Stimulated activated naive CD4-positive, alpha-beta T cell (primary cell): ENCODE measurements around the gene KCNQ1.
A peak's percentile ranks its signal among the peaks of the same experiment; 100 is the strongest.

Experiments
- DNase-seq, 6 experiments: peaks; one replicate each; lab custom pipeline; 2025; lab: John Stamatoyannopoulos, UW

KCNQ1 gene

DNA sequence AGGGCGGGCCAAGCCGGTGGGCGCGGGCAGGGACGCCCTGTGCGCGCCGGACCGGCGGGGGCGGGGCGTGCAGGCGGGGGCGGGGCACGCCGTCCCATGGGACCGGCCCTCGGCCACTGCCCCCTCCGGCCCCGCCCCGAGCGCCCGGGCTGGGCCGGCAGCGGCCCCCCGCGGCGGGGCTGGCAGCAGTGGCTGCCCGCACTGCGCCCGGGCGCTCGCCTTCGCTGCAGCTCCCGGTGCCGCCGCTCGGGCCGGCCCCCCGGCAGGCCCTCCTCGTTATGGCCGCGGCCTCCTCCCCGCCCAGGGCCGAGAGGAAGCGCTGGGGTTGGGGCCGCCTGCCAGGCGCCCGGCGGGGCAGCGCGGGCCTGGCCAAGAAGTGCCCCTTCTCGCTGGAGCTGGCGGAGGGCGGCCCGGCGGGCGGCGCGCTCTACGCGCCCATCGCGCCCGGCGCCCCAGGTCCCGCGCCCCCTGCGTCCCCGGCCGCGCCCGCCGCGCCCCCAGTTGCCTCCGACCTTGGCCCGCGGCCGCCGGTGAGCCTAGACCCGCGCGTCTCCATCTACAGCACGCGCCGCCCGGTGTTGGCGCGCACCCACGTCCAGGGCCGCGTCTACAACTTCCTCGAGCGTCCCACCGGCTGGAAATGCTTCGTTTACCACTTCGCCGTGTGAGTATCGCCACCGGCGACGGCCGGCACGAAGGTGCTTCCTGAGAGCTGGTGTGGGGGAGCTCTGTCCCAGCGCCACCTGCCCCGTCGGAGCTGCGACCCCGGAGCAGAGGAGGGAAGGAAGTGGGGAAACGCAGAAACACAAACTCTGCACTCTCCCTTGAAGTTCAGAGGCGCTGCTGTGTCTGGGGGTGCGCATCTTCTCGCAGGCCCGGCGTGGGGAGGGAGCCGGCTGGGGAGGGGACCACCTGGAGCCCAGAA, at the start of gene KCNQ1:
Gene KCNQ1, plus strand, starts transcription at position 188 of the 925 bp plus-strand sequence. Its CDS starts 91 bp downstream, at position 279.
- DNase-seq = peak in 4 of 6 experiments; percentile 18 to 71 (median 50)

- DNase-seq = no peak
Measured at GRCh38 chr11:2395211-2395730, 49.5 kb upstream of the KCNQ1 start.

- DNase-seq = no peak
Measured at GRCh38 chr11:2395856-2396255, 49.0 kb upstream of the KCNQ1 start.

GRCh38 chr11:2396471-2396870, 48.3 kb upstream of the KCNQ1 start:
- no peak for DNase-seq

DNA sequence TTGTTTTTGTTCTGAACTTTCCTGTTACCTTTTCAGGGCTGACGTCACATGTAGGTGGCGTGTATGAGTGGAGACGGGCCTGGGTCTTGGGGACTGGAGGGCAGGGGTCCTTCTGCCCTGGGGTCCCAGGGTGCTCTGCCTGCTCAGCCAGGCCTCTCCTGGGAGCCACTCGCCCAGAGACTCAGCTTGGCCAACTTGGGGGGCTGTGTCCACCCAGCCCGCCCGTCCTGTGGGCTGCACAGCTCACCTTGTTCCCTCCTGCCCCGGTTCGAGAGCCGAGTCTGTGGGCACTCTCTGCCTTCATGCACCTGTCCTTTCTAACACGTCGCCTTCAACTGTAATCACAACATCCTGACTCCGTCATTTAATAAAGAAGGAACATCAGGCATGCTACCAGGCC, 47.8 kb upstream of the KCNQ1 start:
- no peak for DNase-seq

DNA sequence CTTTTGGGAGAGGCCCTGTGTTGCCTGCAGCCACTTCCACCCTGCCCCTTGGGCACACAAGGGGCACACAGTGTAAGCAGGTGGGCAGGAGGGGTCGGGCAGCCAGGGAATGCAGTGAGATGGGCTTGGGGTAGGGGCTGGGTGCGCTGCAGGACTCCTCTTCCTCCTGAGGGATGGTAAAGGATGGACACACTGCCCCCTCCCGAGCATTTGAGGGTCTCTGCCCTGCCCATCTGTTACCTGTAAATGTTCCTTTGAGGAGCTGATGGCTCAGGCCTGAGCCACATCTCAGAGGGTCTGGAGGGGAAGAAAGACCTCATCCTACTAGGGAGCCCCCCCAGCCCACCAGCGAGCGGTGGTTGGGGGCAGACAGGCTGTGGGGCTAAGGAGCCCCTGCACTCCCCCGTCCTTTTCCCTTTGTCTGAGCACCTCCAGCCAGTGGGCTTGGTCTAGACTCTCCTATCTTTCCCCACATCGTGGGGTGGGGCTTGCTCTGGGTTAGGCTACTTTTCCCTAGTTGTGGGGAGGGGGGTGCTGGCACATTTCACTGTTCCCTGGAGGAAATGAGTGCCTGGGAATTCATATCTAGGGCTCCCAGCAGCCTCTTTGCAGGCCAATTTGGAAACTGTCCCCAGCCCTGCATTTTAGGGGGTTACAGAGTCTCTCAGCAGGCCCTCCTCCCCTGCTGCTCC, 46.0 kb upstream of the KCNQ1 start:
- DNase-seq = no peak

GRCh38 chr11:2399488-2400068, 45.2 kb upstream of the KCNQ1 start:
- DNase-seq = no peak

DNA sequence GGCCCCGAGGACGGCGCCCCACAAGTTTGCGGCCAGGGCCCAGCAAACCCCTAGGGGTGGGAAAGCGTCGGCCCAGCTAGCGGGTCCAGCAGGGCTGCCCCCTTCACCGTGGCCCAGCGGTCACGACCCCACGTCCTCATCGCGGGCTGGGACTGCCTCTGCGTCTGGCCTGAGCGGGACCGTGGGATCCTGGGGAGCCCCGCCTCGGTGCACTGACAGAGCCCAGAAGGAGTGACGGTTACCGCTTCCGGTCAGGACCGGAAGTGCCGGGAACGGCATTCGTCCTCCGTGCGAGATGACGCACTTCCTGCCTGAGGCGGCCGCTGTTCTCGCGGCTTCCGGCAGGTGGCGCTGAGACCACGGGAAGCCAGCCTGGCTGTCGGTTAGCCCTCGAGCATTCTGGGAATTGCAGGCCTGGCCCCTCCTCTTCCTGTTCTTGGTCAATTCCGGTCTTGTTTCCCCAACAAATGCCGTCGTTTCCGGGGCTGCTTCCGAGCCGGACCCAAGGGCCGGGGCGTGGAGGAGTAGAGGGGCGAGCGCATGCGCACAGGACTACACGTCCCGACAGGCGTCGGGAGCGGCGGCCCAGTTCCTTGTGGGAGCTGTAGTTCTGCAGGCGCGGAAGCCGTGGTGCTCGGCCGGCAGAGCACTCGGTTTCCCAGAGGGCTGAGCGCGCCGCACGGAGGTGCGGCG, 44.6 kb upstream of the KCNQ1 start, which contains the start of gene TSSC4:
Gene TSSC4, plus strand, starts transcription at position 682 of the 693 bp plus-strand sequence. CDS start 1,884 bp downstream, outside the sequence.
- DNase-seq = peak; percentile 98 to 100 (median 100)

DNA sequence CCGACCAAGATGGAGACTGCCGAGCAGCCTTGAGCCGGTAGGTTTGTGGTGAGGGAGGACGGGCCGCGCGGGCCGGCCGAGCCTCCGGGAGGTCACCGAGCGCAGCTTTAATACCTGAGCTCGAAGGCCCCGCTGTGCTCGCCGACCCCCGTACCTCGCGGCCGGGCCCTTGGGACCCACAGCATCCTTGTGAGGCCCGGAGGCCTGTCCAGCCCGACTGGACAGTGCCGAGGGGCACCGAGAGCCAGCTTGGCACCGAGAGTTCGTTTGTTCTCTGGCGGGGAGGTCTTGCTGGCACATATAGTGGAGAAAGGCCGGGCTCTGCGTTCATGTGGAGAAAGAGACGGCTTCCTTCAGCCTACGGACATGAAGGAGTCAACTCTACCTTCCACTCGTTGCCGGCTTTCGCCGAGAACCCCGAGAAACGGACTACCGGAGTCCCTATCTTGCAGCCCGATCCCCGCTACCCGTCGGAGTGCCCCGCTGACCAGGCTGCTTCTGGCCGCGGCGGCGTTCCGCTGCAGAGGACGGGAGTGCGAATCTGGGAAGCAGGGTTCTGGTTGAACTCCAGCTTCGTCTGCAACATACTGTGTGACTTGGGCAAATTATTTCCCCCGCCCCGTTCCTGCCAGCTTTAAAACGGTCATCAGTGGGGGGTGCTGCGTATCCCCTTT, 43.9 kb upstream of the KCNQ1 start:
- DNase-seq = no peak

DNA sequence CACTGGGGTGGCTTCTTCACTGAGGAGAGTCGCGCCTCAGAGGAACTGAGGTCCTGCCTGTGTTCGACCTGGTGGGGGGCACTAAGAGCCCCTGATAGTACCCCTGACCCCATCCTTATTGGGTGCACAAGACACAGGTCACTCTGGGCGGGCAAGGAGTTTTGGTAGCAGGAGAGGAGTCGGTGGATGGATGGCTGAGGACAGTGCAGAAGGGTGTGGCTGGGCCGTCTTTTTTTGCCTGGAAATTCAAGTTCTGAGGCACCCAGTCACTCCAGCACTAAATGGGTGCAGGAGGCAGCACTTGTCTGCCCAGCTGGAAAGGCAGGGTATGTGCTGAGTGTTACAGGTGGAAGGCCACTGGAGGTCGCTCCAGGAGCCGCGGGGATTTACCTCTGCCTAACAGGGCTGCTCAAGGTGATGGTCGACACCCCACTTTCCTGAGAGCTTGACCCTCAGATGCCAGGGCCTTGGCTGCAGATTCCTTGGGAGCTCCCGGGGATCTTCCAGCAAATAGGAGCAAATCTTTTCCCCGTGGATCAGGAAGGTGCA, 43.3 kb upstream of the KCNQ1 start:
- no peak for DNase-seq

DNA sequence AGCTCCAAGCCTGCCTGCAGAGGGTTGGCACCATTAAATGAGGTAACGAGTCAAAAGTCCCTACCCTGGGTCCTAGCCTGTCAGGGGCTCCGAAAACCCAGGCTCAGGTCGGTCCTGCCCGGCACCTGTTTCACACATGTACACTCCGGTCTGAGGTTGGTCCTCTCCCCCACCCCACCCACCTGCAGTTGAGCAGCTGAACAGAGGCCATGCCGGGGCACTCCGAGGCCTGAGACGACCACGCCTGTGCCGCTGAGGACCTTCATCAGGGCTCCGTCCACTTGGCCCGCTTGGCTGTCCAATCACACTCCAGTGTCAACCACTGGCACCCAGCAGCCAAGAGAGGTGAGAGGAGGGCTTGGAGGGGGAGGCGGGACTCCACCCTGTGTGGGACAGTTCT, 42.7 kb upstream of the KCNQ1 start:
- no peak for DNase-seq

DNA sequence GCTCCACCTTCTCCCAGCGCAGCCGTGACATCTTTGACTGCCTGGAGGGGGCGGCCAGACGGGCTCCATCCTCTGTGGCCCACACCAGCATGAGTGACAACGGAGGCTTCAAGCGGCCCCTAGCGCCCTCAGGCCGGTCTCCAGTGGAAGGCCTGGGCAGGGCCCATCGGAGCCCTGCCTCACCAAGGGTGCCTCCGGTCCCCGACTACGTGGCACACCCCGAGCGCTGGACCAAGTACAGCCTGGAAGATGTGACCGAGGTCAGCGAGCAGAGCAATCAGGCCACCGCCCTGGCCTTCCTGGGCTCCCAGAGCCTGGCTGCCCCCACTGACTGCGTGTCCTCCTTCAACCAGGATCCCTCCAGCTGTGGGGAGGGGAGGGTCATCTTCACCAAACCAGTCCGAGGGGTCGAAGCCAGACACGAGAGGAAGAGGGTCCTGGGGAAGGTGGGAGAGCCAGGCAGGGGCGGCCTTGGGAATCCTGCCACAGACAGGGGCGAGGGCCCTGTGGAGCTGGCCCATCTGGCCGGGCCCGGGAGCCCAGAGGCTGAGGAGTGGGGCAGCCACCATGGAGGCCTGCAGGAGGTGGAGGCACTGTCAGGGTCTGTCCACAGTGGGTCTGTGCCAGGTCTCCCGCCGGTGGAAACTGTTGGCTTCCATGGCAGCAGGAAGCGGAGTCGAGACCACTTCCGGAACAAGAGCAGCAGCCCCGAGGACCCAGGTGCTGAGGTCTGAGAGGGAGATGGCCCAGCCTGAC, 41.7 kb upstream of the KCNQ1 start:
- no peak for DNase-seq

GRCh38 chr11:2404735-2405196, 40.0 kb upstream of the KCNQ1 start:
- no peak for DNase-seq

- DNase-seq = no peak
Measured at GRCh38 chr11:2406451-2406850, 38.4 kb upstream of the KCNQ1 start.

DNA sequence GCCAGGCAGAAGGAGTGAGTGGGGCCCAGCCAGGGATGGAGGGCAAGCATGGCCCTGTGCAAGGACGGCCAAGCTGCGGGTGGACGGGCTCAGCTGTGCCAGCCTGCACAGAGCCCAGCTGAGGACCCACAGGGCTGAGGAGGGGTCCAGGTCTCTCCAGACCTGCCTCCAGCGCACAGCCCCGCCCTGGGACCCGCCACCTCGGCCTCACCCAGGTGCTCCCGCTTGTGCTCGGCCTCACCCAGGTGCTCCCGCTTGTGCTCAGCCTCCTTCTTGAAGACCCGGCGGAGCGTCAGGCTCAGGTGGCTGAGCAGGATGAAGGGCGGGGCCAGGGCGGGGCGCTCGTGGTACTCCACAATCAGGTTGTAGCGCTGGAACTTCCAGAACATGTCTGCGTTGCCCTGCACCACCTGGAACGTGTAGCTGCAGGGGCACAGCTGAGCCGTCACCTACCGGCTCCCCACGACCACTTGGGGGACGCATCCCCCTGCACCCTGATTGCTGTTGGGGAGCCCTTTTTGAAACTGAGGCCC, 37.9 kb upstream of the KCNQ1 start:
- DNase-seq = no peak

DNA sequence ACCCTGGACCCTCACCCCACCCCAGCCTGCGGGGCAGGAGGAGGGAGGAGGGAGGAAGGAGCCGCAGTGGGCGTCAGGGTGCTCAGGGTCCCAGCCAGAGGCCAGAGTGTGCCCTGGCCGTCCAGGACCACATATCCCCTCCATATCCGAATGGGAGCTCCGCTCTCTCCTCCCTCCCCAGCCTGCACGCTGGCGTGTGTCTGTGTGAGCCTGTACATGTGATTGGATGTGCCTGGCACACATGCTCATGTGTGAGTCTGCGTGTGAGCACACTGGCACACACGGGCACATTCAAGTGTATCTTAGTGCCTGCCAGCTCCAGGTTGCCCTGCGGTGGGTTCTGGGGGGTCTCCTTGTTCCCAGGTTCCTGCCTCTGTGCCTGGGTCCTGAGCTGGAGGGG, 36.1 kb upstream of the KCNQ1 start:
- DNase-seq = no peak

DNA sequence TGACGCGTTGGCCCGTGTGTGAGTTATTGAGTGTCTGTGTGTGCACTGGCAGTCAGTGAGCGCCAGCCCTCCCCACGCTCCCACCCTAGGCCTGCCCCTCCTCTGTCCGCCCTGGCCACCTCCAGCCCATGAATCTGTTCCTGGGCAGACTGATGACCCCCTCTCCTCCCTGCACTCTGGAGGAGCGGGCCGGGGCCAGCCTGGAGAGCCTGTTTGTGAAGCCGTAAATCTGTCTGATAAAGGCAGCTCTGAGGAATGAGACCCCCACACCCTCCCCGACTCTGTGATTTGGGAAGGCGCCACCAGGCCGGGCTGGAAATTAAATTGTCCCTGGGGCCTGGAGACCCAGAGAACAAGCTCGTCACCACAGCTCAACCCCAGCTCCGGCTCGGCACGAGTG, 35.7 kb upstream of the KCNQ1 start:
- DNase-seq = no peak

GRCh38 chr11:2409611-2410468, 35.0 kb upstream of the KCNQ1 start:
- no peak for DNase-seq

DNA sequence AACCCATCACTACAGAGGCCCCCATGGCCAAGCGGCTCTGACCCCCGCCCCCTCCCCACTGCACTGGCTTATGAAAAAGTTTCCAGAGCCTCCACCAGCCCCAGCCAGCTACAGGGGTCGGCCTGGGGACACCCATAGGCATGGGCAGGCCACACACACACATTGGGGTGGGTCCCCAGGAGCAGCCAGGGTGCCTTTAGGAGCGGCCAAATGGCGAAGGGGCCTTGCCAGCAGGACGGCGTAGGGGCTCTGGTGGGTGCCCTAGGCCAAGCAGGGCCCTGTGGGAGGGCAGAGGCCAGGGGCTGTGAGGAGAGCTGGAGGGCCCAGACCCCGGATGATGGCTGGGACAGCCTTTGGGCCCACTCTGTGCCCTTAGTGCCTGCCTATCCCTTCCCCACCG, 34.2 kb upstream of the KCNQ1 start:
- DNase-seq = no peak
